Measurements from ENCODE around the gene CHGA. TPM values are rescaled to one million over a fixed set of nuclear protein-coding genes. Genes with fewer than 3 reads are reported as not detected.

The CHGA gene
- total RNA-seq, 1 donor from 2014 or later: 1,527 TPM

DNA sequence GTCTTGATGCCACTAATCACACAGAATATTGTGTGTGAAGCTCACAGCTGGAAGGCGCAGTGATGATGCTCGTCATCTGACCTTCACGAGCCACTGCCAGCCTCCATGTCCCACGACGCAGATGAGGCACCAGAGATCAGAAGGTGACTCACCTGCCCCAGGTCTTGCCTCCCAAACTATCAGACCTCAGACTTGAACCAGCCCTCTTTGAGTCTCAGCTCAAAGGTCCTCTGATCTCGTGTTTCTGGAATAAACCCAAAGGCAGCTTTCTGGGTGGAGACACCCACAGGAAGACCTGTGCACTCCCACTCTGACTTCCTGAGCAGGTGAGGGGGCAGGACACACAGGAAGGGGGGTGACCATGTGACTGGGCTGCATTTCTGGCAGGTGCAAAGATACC is 19.6 kb upstream of the CHGA start:
- no peak overlapping the region for H3K4me3 Mint-ChIP-seq
- peaks cover 50% of the 10 kb centered on the region for H3K27me3 Mint-ChIP-seq
- DNase-seq (ENCODE audit: extremely low spot score, unreplicated experiment): no peak
- H3K27ac Mint-ChIP-seq: no peak overlapping the region
- no peaks in the 10 kb centered on the region for H3K36me3 Mint-ChIP-seq
- H3K9me3 Mint-ChIP-seq: no peaks in the 10 kb centered on the region
- H3K4me1 Mint-ChIP-seq (ENCODE audit: unreplicated experiment): no peaks in the 10 kb centered on the region
- TF ChIP-seq, protein P1, sequence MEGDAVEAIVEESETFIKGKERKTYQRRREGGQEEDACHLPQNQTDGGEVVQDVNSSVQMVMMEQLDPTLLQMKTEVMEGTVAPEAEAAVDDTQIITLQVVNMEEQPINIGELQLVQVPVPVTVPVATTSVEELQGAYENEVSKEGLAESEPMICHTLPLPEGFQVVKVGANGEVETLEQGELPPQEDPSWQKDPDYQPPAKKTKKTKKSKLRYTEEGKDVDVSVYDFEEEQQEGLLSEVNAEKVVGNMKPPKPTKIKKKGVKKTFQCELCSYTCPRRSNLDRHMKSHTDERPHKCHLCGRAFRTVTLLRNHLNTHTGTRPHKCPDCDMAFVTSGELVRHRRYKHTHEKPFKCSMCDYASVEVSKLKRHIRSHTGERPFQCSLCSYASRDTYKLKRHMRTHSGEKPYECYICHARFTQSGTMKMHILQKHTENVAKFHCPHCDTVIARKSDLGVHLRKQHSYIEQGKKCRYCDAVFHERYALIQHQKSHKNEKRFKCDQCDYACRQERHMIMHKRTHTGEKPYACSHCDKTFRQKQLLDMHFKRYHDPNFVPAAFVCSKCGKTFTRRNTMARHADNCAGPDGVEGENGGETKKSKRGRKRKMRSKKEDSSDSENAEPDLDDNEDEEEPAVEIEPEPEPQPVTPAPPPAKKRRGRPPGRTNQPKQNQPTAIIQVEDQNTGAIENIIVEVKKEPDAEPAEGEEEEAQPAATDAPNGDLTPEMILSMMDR (conservative IDR thresholded peaks at IDR 0.05): no peak

DNA sequence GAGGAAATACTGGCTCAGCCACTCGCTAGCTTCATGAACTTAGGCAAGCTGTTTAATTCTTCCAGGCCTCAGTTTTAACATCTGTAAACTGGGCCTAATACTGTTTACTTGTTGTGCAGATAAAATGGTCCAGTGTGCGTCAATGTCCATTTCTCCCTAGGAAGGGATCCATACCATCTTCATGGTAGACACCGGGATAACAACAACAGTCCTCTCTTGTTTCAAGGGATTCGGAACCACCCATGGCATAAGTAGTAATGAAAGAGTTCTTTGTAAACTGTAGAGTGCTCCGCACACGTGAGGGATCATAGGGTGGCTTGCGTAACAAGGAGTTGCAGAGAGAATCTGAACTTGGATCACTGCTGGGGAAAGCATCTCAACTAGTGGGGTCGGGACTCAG is 17.3 kb upstream of the CHGA start:
- Mint-ChIP-seq H3K27me3 (peaks cover 50% of the 10 kb centered on the region), H3K27ac (no peak overlapping the region), H3K36me3 (no peaks in the 10 kb centered on the region), H3K4me1 (ENCODE audit: unreplicated experiment) (no peaks in the 10 kb centered on the region), H3K9me3 (no peaks in the 10 kb centered on the region), H3K4me3 (no peak overlapping the region)
- TF ChIP-seq, protein P1 (conservative IDR thresholded peaks at IDR 0.05): no peak
- no peak for DNase-seq (ENCODE audit: extremely low spot score, unreplicated experiment)

DNA sequence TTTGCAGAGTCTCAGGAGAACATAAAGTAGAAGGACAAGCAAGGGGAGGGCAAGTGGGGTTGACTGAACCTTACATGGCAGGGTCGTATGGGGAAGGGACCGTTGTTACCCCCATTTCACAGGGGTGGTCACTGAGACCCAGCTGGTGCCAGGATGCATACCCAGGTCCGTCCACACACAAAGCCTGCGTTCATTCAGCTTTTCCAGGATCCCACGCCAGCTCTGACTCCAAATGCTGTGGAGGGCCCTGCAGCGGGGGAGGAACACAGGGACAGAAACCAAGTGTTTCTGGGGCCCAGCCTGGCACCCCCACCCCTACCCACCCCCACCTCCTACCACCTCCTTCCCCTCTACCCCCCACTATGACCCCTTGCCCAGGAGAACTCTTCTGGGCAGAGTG is 16.5 kb upstream of the CHGA start:
- Mint-ChIP-seq H3K4me3 (no peak overlapping the region), H3K9me3 (no peaks in the 10 kb centered on the region), H3K27me3 (peaks cover 44% of the 10 kb centered on the region), H3K27ac (no peak overlapping the region), H3K36me3 (no peaks in the 10 kb centered on the region), H3K4me1 (ENCODE audit: unreplicated experiment) (no peaks in the 10 kb centered on the region)
- DNase-seq (ENCODE audit: extremely low spot score, unreplicated experiment): no peak
- TF ChIP-seq, protein P1 (conservative IDR thresholded peaks at IDR 0.05): no peak

DNA sequence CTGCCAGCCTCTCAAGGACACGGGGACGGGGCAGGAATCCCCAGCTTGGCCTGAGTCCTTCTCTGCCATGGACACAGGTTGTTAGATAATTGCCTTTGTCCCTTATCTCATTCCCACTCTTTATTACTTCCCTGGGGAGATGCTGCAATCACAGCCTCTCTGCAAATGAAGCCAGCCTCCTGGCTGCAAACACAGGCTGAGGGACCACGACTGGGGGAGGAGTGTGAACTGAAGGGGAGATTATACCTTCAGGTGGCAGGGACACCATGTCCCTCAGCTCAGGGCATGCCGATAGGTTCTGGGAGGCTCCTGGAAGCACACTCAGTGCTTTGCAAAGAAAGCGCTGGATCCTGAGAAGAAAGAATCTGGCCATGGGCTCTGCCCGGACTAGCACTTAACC is 16.1 kb upstream of the CHGA start:
- no peak overlapping the region for H3K4me3 Mint-ChIP-seq
- peak overlapping the region; percentile 58 for H3K27ac Mint-ChIP-seq
- H3K9me3 Mint-ChIP-seq: no peaks in the 10 kb centered on the region
- no peaks in the 10 kb centered on the region for H3K4me1 Mint-ChIP-seq (ENCODE audit: unreplicated experiment)
- DNase-seq (ENCODE audit: extremely low spot score, unreplicated experiment): no peak
- TF ChIP-seq, protein P1 (conservative IDR thresholded peaks at IDR 0.05): no peak
- H3K27me3 Mint-ChIP-seq: peaks cover 44% of the 10 kb centered on the region
- H3K36me3 Mint-ChIP-seq: no peaks in the 10 kb centered on the region

DNA sequence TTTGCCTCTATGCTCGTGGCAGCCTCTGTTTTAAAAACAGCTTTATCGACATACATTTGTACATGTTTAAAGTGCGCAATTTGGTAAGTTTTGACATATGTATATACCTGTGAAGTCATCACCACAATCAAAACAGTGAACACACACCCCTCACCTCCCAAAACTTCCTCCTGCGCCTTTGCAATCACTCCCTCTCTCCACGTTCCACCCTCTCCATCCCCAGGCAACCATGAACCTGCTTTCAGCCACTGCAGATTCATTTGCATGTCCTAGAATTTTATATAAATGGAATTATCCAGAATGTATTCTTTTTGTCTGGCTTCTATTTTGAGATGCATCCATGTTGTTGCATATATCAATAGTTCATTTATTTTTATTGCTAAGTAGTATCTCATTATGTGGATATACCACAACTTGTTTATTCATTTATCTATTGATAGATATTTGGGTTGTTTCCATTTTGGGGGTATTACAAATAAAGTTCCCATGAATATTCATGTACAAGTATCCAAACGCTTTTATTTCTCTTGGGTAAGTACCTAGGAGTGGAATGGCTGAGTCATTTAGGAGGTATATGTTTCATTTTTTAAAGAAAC is 15.5 kb upstream of the CHGA start:
- H3K9me3 Mint-ChIP-seq: no peaks in the 10 kb centered on the region
- no peak for DNase-seq (ENCODE audit: extremely low spot score, unreplicated experiment)
- no peaks in the 10 kb centered on the region for H3K36me3 Mint-ChIP-seq
- H3K4me3 Mint-ChIP-seq: no peak overlapping the region
- H3K27me3 Mint-ChIP-seq: peaks cover 38% of the 10 kb centered on the region
- no peaks in the 10 kb centered on the region for H3K4me1 Mint-ChIP-seq (ENCODE audit: unreplicated experiment)
- TF ChIP-seq, protein P1 (conservative IDR thresholded peaks at IDR 0.05): no peak
- H3K27ac Mint-ChIP-seq: no peak overlapping the region
